ACC112 (cell line): ENCODE measurements around the gene PASK.

Experiments
- H2AFZ ChIP-seq: fragments of 200-600 bp; sonication (generic); one replicate; pipeline ENCODE4 v1.6.0; 2017; ENCODE audit warnings: antibody characterized with exemption, low read length; ENCODE audit not compliant: unreplicated experiment
- H3K27ac ChIP-seq: fragments of 200-600 bp; sonication (generic); 2 replicates; pipeline ENCODE4 v1.5.1; 2014; ENCODE audit warnings: low read depth, mild to moderate bottlenecking, antibody characterized with exemption, low read length, moderate library complexity
- H3K27me3 ChIP-seq: fragments of 200-600 bp; sonication (generic); 2 replicates; pipeline ENCODE4 v1.6.1; 2014; ENCODE audit warnings: mild to moderate bottlenecking, antibody characterized with exemption, low read length, moderate library complexity, mixed read lengths; ENCODE audit not compliant: insufficient read depth
- H3K36me3 ChIP-seq: fragments of 200-600 bp; sonication (generic); 2 replicates; pipeline ENCODE4 v1.6.1; 2016; ENCODE audit warnings: mild to moderate bottlenecking, antibody characterized with exemption, low read length, moderate library complexity, mixed read lengths; ENCODE audit not compliant: insufficient read depth
- H3K4me1 ChIP-seq: fragments of 200-600 bp; sonication (generic); one replicate; pipeline ENCODE4 v1.6.1; 2016; ENCODE audit warnings: low read length, mixed read lengths; ENCODE audit not compliant: insufficient read depth, unreplicated experiment, control insufficient read depth
- H3K4me3 ChIP-seq: fragments of 200-600 bp; sonication (generic); 2 replicates; pipeline ENCODE4 v1.5.1; 2014; ENCODE audit warnings: mild to moderate bottlenecking, low read depth, low read length
- H3K79me2 ChIP-seq: fragments of 200-600 bp; sonication (generic); one replicate; pipeline ENCODE4 v1.6.0; 2016; ENCODE audit warnings: low read length; ENCODE audit not compliant: control insufficient read depth, unreplicated experiment, insufficient read depth

Gene PASK

GRCh38 chr2:241081643-241082340, 67.5 kb downstream of the PASK start:
- H3K4me1 ChIP-seq: no peaks in the 10 kb centered on the region
- H3K27ac ChIP-seq: no peak overlapping the region
- no peaks in the 10 kb centered on the region for H3K79me2 ChIP-seq
- no peak overlapping the region for H3K4me3 ChIP-seq
- H2AFZ ChIP-seq: no peak overlapping the region
- no peaks in the 10 kb centered on the region for H3K27me3 ChIP-seq
- peaks cover 10% of the 10 kb centered on the region; the same call in 1 of the 2 replicates for H3K36me3 ChIP-seq

GRCh38 chr2:241081190-241081642, 68.1 kb downstream of the PASK start:
- no peak overlapping the region for H3K27ac ChIP-seq

DNA sequence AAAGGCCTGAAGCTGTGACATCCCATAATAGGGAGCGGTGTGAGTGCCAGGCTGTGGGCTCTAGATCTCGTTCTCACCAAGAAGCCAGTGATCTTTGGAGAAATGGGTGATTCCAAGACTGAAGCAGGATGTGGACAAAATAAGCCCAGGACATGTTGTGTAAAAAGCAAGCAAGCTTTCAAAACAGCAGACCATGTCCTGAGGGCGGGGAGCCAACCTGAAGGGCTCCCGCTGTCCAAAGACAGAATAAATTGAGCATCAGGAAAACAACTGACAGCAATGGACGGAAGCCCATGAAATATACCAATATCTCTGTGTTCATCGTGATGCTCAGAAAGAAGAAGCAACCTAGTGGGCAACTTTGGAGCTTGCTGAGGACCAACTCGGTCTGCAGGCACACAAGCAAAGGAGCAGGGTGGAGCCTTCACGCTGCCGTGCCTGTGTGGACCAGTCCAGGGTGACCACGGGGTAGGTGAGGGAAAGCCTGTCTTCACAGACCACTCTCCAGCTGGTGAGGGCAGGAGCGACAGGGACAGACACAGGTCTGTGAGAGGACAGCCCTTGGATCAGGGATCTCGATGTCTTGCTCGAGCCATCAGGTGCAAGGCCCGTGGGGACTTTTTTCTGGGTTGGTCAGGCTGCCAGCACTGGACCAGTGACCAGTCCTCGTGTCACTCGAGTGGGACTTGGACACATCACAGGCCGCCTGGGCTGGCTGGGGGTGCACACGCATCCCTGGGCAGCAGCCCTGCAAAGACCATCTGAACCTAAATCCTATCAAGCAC, 68.7 kb downstream of the PASK start:
- H2AFZ ChIP-seq: no peak overlapping the region
- no peak overlapping the region for H3K4me3 ChIP-seq
- H3K4me1 ChIP-seq: no peaks in the 10 kb centered on the region
- H3K79me2 ChIP-seq: no peaks in the 10 kb centered on the region
- no peak overlapping the region for H3K27ac ChIP-seq
- peaks cover 4% of the 10 kb centered on the region; the same call in 1 of the 2 replicates for H3K36me3 ChIP-seq
- H3K27me3 ChIP-seq: no peaks in the 10 kb centered on the region

More at GRCh38 chr2:241081190-241081642, 68.1 kb downstream of the PASK start:
- Histone ChIP-seq H2AFZ (no peak overlapping the region), H3K4me3 (no peak overlapping the region), H3K4me1 (no peaks in the 10 kb centered on the region), H3K36me3 (peaks cover 5% of the 10 kb centered on the region; the same call in 1 of the 2 replicates), H3K79me2 (no peaks in the 10 kb centered on the region), H3K27me3 (no peaks in the 10 kb centered on the region)

- no peaks in the 10 kb centered on the region for H3K36me3 ChIP-seq
- H3K27ac ChIP-seq: no peak overlapping the region
- no peak overlapping the region for H2AFZ ChIP-seq
- H3K4me1 ChIP-seq: no peaks in the 10 kb centered on the region
- no peak overlapping the region for H3K4me3 ChIP-seq
- H3K27me3 ChIP-seq: no peaks in the 10 kb centered on the region
- H3K79me2 ChIP-seq: no peaks in the 10 kb centered on the region
These were observed 74.3 kb downstream of the PASK start for GRCh38 chr2:241074901-241075540.

DNA sequence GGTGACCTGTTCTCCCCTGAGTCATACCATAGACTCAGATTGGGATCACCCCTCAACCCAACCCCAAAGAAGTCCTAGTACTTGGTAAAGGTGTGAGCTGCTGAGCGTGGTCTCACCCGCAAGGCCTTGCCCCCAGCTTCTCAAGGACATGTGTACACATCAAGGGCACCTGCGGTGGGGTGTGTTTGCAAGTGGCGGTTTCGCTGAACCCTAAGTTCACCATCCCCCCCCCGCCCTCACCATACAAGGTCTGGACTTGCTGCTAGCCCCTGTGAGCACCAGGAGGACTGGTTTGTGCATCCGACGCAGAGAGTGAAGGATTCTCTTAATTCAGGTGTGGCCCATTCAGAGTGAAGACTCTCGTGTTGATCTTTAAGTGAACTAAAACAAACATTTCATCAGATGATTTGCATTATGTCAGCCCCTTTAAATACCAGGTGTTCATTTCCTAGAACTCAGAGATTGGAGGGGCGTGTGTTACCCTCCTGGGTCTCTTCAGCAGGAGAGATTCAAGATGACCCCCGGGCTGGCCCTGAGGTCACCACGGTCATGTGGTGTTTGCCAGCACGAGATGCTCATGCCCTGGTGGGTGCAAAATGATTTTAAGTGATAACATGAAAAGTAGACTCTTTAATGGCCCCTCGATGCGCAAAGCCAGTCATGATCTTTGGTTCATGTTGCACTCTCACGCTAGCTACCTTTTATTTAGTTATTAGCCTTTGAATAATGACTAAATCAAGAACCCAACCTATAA, 75.0 kb downstream of the PASK start:
- H3K4me1 ChIP-seq: no peaks in the 10 kb centered on the region
- no peaks in the 10 kb centered on the region for H3K79me2 ChIP-seq
- no peak overlapping the region for H3K27ac ChIP-seq
- no peaks in the 10 kb centered on the region for H3K36me3 ChIP-seq
- H3K4me3 ChIP-seq: no peak overlapping the region
- H3K27me3 ChIP-seq: no peaks in the 10 kb centered on the region
- H2AFZ ChIP-seq: no peak overlapping the region

DNA sequence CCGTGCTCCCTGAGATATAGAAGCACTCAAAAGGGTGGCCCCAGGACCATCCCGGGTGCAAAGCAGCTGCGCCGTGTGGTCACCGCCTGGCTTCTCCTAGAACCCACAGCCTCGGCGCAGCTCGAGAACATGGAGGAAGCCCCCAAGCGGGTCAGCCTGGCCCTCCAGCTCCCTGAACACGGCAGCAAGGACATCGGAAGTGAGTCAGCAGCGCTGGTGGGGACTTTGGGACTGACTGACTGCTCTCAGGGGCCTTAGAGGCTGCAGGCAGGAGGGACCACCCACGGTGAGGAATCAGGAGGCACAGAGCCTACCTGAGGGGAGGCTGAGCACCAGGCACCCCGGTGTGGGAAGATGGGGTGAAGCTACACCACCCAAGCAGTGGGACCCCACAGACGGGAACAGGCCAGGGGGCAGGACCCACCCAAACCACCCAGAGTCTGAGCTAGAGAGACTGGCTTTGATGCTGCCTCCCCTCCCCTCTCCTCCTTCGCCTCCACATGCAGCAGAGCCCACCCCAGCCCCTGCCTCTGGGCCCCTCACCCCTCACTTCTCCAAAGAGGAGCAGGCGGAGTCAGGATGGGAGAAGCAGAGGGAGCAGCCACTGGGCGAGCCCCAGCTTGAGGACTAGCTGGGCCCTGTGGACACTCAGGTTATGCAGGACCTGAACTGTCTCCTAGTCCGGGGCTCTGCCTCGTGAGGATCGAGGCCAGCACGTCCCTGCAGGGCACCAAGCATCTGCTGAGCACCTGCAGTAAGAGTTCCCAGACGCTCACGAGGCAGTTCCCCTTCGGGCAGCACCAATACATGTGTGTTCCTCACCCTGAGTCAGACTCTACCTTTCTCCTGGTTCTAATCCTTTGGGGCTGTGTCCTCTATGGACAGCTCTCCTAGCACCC, 75.9 kb downstream of the PASK start:
- Histone ChIP-seq H3K4me1 (no peaks in the 10 kb centered on the region), H3K79me2 (no peaks in the 10 kb centered on the region), H2AFZ (no peak overlapping the region), H3K27me3 (no peaks in the 10 kb centered on the region), H3K4me3 (no peak overlapping the region), H3K27ac (no peak overlapping the region), H3K36me3 (no peaks in the 10 kb centered on the region)

DNA sequence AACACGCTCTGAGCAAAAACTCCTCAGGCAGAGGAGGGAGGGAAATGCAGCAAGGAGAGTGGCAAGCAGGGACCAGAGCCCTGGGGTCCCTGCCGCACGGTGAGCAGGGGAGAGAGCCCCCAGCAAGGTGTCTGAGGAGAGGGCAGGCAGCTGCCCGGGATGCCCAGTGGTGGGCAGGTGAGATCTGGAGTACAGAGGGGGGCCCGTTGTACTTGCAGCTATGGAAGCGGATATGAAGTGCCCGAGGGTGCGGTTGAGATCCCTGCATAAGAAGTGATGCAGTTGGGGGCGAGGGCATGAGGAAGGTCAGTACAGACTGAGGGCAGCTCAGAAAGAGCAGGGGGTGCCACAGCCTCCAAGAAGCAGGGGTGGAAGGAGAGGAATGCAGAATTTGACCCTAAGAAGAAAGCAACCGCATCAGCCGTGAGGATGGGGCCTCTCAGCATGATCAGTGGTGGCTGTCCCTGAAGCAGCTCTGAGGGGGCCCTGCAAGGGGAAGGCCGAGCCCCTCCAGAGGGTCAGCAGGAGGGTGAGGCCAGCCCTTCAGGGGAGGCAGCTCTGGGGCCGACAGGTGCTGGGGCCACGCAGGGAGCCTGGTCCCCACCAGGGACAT, 76.6 kb downstream of the PASK start:
- H2AFZ ChIP-seq: no peak overlapping the region
- no peak overlapping the region for H3K27ac ChIP-seq
- no peaks in the 10 kb centered on the region for H3K36me3 ChIP-seq
- no peaks in the 10 kb centered on the region for H3K4me1 ChIP-seq
- H3K27me3 ChIP-seq: no peaks in the 10 kb centered on the region
- H3K79me2 ChIP-seq: no peaks in the 10 kb centered on the region
- no peak overlapping the region for H3K4me3 ChIP-seq

DNA sequence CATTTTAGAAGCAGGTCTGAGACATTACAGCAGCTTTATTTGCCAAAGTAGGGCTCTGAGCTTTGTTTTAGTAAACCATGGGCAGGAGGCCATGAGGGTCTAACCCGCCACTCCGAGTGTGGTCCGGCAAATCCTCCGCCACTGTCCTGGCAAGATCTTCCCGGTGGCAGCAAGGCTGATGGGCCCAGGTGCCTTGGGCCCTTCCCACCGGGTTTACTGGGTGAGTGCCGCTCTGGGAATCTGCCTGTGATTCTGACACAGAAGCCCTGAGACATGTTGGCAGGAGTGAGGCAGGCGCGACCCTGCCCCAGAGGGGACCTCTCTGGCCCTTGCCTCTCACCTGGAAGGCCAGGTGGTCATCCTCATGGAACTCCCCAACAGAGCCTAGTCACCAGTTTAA, 77.1 kb downstream of the PASK start:
- no peaks in the 10 kb centered on the region for H3K36me3 ChIP-seq
- no peaks in the 10 kb centered on the region for H3K79me2 ChIP-seq
- no peaks in the 10 kb centered on the region for H3K27me3 ChIP-seq
- H3K4me3 ChIP-seq: no peak overlapping the region
- no peak overlapping the region for H3K27ac ChIP-seq
- H3K4me1 ChIP-seq: no peaks in the 10 kb centered on the region
- H2AFZ ChIP-seq: no peak overlapping the region

- no peak overlapping the region for H3K4me3 ChIP-seq
- no peak overlapping the region for H2AFZ ChIP-seq
- no peaks in the 10 kb centered on the region for H3K36me3 ChIP-seq
- no peaks in the 10 kb centered on the region for H3K27me3 ChIP-seq
- H3K79me2 ChIP-seq: no peaks in the 10 kb centered on the region
- no peak overlapping the region for H3K27ac ChIP-seq
- no peaks in the 10 kb centered on the region for H3K4me1 ChIP-seq
These were observed 77.6 kb downstream of the PASK start for GRCh38 chr2:241071677-241072111.
